ENCODE measurements around the gene SP6. TPM values are rescaled to one million over a fixed set of nuclear protein-coding genes. Genes with fewer than 3 reads are reported as not detected.
A peak's percentile ranks its signal among the peaks of the same experiment; 100 is the strongest.

The SP6 gene
- total RNA-seq, 1 donor, result under 0.01 TPM

- Histone ChIP-seq H3K4me2 (ENCODE audit: insufficient read depth, low read length) (peak overlapping the region; percentile 93), H3K9me3 (ENCODE audit: low read depth, low read length) (no peaks in the 10 kb centered on the region), H3K4me1 (ENCODE audit: insufficient read depth, low read length) (peaks cover 24% of the 10 kb centered on the region), H3K4me3 (ENCODE audit: insufficient read depth, low read length) (peak overlapping the region; percentile 84), H3K27me3 (ENCODE audit: insufficient read depth, low read length) (no peaks in the 10 kb centered on the region), H3K36me3 (ENCODE audit: insufficient read depth, low read length) (no peaks in the 10 kb centered on the region), H3K79me2 (ENCODE audit: insufficient read depth, low read length) (peaks cover 39% of the 10 kb centered on the region), H2AFZ (ENCODE audit: low read length) (peak overlapping the region; percentile 87), H4K20me1 (ENCODE audit: insufficient read depth, low read length) (no peaks in the 10 kb centered on the region), H3K27ac (ENCODE audit: low read depth, low read length) (peak overlapping the region; percentile 65)
- no peak for DNase-seq (ENCODE audit: insufficient read length, low spot score, missing footprints)
- TF ChIP-seq CTCF (IDR thresholded peaks at IDR 0.05; ENCODE audit: extremely low read depth, low read depth, low read length), result peak; percentile 12
Observed at GRCh38 chr17:47894498-47895346, 43.8 kb upstream of the SP6 start.

GRCh38 chr17:47891545-47892088 lies 40.7 kb upstream of the SP6 start:
- TF ChIP-seq CTCF (IDR thresholded peaks at IDR 0.05; ENCODE audit: extremely low read depth, low read depth, low read length), result no peak
- no peaks in the 10 kb centered on the region for H3K36me3 ChIP-seq (ENCODE audit: insufficient read depth, low read length)
- no peak overlapping the region for H2AFZ ChIP-seq (ENCODE audit: low read length)
- no peak for DNase-seq (ENCODE audit: insufficient read length, low spot score, missing footprints)
- no peaks in the 10 kb centered on the region for H3K27me3 ChIP-seq (ENCODE audit: insufficient read depth, low read length)
- no peak overlapping the region for H3K27ac ChIP-seq (ENCODE audit: low read depth, low read length)
- peaks cover 7% of the 10 kb centered on the region for H3K4me1 ChIP-seq (ENCODE audit: insufficient read depth, low read length)
- no peaks in the 10 kb centered on the region for H4K20me1 ChIP-seq (ENCODE audit: insufficient read depth, low read length)
- H3K79me2 ChIP-seq (ENCODE audit: insufficient read depth, low read length), result peaks cover 9% of the 10 kb centered on the region
- H3K4me3 ChIP-seq (ENCODE audit: insufficient read depth, low read length), result no peak overlapping the region
- H3K9me3 ChIP-seq (ENCODE audit: low read depth, low read length), result no peaks in the 10 kb centered on the region
- H3K4me2 ChIP-seq (ENCODE audit: insufficient read depth, low read length), result no peak overlapping the region

- Histone ChIP-seq H4K20me1 (ENCODE audit: insufficient read depth, low read length) (no peaks in the 10 kb centered on the region), H3K4me3 (ENCODE audit: insufficient read depth, low read length) (no peak overlapping the region), H3K4me2 (ENCODE audit: insufficient read depth, low read length) (no peak overlapping the region), H3K79me2 (ENCODE audit: insufficient read depth, low read length) (peaks cover 1% of the 10 kb centered on the region), H3K4me1 (ENCODE audit: insufficient read depth, low read length) (peaks cover 7% of the 10 kb centered on the region), H3K27me3 (ENCODE audit: insufficient read depth, low read length) (no peaks in the 10 kb centered on the region), H3K27ac (ENCODE audit: low read depth, low read length) (no peak overlapping the region), H3K36me3 (ENCODE audit: insufficient read depth, low read length) (no peaks in the 10 kb centered on the region), H2AFZ (ENCODE audit: low read length) (no peak overlapping the region), H3K9me3 (ENCODE audit: low read depth, low read length) (no peaks in the 10 kb centered on the region)
- TF ChIP-seq CTCF (IDR thresholded peaks at IDR 0.05; ENCODE audit: extremely low read depth, low read depth, low read length), result peak; percentile 91
- DNase-seq (ENCODE audit: insufficient read length, low spot score, missing footprints), result peak; percentile 93
Observed at GRCh38 chr17:47889734-47890529, 39.0 kb upstream of the SP6 start.

- Histone ChIP-seq H3K4me3 (ENCODE audit: insufficient read depth, low read length) (no peak overlapping the region), H3K9me3 (ENCODE audit: low read depth, low read length) (no peaks in the 10 kb centered on the region), H3K36me3 (ENCODE audit: insufficient read depth, low read length) (no peaks in the 10 kb centered on the region), H3K27me3 (ENCODE audit: insufficient read depth, low read length) (no peaks in the 10 kb centered on the region), H3K4me1 (ENCODE audit: insufficient read depth, low read length) (no peaks in the 10 kb centered on the region), H3K4me2 (ENCODE audit: insufficient read depth, low read length) (no peak overlapping the region), H2AFZ (ENCODE audit: low read length) (no peak overlapping the region), H3K79me2 (ENCODE audit: insufficient read depth, low read length) (no peaks in the 10 kb centered on the region), H3K27ac (ENCODE audit: low read depth, low read length) (no peak overlapping the region), H4K20me1 (ENCODE audit: insufficient read depth, low read length) (no peaks in the 10 kb centered on the region)
- DNase-seq (ENCODE audit: insufficient read length, low spot score, missing footprints), result no peak
- TF ChIP-seq CTCF (IDR thresholded peaks at IDR 0.05; ENCODE audit: extremely low read depth, low read depth, low read length), result no peak
Observed at GRCh38 chr17:47888293-47888692, 37.3 kb upstream of the SP6 start.

Data from osteoblast (primary cell).